Astrocyte of the spinal cord (primary cell): ENCODE results near the gene ENPP7.

ENCODE experiments used
- DNase-seq: peaks from one replicate; pipeline ENCODE4 v3.0.0; 2011; ENCODE audit warnings: low read depth, low spot score
- H3K4me3 ChIP-seq: 2 replicates; pipeline ENCODE4 v1.5.1; 2011; ENCODE audit warnings: low read depth, mild to moderate bottlenecking, low read length, moderate library complexity
- in situ Hi-C: cut with HindIII; loops from 2 replicates; pipeline ENCODE4 v1.10.0; 2017; ENCODE audit warnings: low sequenced_read_pairs
- TF ChIP-seq, protein P1 (sequence below): IDR thresholded peaks from 2 replicates; pipeline ENCODE4 v1.5.1; 2012; ENCODE audit warnings: low read depth, mild to moderate bottlenecking, low read length, inconsistent platforms

The ENPP7 gene

GRCh38 chr17:79721993-79722671, 8.6 kb upstream of the ENPP7 start:
- no peak overlapping the region for H3K4me3 ChIP-seq
- no peak for DNase-seq
- TF ChIP-seq, protein P1, sequence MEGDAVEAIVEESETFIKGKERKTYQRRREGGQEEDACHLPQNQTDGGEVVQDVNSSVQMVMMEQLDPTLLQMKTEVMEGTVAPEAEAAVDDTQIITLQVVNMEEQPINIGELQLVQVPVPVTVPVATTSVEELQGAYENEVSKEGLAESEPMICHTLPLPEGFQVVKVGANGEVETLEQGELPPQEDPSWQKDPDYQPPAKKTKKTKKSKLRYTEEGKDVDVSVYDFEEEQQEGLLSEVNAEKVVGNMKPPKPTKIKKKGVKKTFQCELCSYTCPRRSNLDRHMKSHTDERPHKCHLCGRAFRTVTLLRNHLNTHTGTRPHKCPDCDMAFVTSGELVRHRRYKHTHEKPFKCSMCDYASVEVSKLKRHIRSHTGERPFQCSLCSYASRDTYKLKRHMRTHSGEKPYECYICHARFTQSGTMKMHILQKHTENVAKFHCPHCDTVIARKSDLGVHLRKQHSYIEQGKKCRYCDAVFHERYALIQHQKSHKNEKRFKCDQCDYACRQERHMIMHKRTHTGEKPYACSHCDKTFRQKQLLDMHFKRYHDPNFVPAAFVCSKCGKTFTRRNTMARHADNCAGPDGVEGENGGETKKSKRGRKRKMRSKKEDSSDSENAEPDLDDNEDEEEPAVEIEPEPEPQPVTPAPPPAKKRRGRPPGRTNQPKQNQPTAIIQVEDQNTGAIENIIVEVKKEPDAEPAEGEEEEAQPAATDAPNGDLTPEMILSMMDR: peak; percentile 27
- in situ Hi-C loops: no loop called here

DNA sequence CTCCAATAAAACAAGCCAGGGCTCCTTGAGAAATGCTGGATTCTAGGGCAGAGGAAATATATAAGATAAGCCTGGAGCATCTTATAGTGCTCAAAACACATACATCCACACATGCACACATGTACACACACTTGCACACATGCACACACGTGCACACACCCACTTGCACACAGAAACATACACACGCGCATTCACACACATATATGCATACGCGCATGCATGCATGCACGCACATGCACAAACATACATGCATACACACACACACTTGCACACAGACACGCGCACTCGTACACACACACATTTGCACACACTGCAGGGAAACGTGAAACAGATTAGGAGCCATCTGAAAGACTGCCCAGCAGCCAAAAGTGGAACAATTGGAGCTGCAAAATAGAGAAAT, 8.0 kb upstream of the ENPP7 start:
- no peak overlapping the region for H3K4me3 ChIP-seq
- TF ChIP-seq, protein P1: no peak
- in situ Hi-C loops: no loop called here
- no peak for DNase-seq

DNA sequence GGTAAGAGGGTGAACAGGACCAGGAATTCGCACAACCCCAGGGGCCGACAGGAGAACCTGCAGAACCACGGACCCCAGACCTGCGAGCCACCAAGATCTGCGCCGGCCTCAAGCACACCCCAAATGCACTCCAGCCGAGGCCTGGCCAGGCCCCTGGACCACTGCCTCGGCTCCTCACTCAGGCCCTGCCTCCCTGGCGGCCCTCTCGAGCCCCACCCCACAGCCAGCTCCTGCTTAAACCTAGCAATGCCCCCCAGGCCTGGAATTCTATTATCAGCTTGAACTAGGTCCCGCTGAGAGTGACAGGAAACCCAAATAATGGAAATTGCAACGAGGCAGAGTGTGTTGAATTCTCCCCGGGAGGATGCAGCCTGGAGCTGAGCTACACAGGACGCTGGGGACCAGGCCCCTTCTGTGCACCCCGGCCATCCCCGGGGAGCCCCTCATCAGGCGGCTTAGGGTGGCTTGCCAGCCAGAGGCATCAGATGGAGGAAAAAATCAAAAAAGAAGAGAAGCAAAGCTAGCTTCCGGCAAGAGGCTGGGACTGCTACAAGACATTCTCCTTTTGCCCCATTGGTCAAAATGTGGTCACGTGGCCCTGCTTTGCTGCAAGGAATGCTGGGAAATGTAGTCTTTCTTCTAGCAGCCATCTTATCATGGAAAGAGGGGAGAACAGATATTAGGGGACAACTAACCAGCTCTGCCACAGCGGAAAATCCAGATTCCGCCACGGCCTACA, 2.4 kb upstream of the ENPP7 start:
- peak overlapping the region; percentile 22 for H3K4me3 ChIP-seq
- peak; percentile 89 for DNase-seq
- in situ Hi-C loops: no loop called here
- TF ChIP-seq, protein P1: no peak

DNA sequence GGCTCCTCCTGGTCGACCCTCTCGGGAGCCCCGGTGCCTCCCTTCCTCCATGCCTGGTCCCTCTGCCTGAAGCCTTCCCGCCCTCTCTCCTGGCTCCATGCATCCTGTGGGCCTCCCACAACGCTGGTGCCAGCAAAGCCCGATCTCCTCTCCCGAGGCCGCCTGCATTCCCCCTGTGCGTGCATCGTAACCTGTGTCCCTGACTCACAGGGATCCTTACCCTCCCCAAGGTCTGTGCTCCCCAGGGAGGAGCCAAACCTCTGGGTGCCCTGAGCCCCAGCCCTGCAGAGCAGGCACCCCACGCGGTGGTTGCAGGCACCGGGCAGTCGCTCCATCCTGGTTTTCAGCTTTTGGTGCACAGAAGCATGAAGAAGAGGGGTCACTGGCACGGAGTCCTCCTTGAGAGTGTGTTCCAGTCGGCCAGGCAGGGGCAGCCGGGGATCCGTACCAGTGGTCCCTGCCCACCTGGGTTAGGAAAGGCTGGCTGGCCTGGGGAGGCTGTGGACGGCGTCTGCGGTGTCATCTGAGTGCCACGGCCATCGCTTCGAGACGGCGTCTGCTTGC, 1.8 kb upstream of the ENPP7 start:
- in situ Hi-C loops: no loop called here
- no peak overlapping the region for H3K4me3 ChIP-seq
- TF ChIP-seq, protein P1: no peak
- DNase-seq: no peak

GRCh38 chr17:79729761-79730160, 982 bp upstream of the ENPP7 start:
- DNase-seq: no peak
- no peak overlapping the region for H3K4me3 ChIP-seq
- TF ChIP-seq, protein P1: no peak
- in situ Hi-C loops: no loop called here

DNA sequence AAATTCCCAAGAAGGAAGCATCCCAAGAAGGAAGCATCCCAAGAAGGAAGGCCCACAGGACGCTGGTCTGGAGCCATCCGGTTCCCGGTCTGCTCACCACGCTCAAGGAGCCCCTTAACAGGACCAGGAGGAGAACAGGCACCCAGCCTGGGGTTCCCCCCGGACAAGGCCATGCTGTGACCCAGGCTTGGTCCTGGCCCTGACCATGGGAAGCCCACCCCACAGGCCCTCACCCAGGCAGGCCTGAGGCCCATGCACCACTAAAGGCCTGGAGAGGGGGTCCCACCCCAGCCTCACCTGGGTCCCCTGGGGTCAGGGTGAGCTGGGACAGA, 340 bp upstream of the ENPP7 start:
- in situ Hi-C loops: no loop called here
- DNase-seq: no peak
- TF ChIP-seq, protein P1: no peak
- H3K4me3 ChIP-seq: no peak overlapping the region
